GM19455 (cell line): Measurements from ENCODE around the gene NACC1.

Experiments
- ATAC-seq: cut with Tn5 transposase; IDR thresholded peaks from one replicate; pipeline ENCODE4 v1.9.1; 2021; ENCODE audit not compliant: unreplicated experiment

The NACC1 gene

DNA sequence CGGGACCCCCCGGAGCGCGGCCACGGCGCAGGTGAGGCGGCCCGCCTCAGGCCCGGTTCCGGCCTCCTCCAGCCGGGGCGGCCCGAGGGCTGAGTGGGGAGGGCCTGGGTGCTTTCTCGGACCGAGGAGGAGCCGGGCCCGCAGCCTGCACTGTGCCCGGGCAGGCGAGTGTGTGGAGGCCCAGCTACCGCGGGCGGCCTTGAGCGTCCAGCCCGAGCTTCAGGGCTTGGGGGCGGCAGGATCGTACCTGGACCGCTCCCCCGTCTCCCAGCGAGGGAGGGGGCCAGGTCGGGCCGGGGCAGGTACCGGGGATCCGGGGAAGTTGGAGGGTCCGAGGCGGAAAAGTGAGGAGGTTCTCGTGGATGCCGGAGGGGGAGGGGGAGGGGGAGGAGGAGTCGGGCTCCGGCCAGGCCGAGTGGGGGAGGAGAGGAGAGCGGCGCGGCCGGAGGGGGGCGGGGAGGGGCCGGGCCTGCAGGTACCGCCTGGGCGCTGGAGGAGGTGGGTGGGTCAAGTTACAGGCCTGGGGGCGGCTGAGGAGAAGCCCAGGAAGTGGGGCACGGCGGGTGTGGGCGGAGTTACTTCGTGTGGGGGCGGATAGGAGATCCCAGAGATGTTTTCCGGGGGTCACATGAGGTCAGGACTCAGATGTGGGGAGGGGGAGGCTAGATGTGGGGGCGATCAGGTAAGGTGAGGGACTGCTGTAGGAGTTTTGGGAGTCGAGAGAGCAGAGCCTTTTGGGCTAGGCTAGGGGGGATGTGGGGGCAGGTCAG lies 545 bp downstream of the NACC1 start:
- ATAC-seq, result no peak

DNA sequence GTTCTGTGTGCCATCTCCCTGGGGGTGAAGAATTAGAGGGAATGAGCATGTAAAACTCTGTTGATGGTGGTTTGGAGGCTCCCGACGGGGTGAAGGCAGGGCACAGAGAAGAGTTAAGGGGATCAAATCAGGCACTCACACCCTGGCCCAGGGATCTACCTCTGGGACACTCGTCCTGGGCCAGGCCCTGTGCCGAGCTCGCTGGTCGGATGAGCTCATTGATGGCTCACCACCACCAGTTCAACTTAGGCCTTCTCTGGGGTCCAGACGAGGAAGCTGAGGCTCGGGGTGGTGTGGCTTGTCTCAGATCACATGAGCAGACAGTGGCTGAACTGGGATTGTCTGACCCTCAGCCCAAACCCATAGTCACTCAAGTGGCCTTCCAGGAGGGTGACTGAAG lies 1.6 kb downstream of the NACC1 start:
- no peak for ATAC-seq

- ATAC-seq, result no peak
Observed at GRCh38 chr19:13120031-13120430, 2.0 kb downstream of the NACC1 start.

DNA sequence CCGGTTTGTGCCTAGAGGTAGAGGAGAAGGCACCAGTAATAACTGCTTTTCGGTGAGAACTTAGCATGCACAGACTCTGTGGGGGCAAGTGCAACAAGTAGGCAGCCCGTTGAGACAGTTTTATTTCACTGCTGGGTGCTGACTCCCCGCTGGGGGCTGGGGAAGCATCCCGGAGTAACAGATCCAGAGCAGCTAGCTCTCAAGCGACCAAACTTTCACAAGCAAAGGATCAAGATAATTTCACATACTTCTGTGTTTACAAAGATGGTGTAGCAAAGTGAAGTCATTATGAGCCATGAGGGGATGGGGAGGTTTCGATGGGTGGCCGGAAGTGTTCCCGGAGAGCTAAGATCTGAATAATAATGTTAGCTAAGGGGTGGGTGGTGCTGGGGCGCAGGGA lies 2.8 kb downstream of the NACC1 start:
- no peak for ATAC-seq

DNA sequence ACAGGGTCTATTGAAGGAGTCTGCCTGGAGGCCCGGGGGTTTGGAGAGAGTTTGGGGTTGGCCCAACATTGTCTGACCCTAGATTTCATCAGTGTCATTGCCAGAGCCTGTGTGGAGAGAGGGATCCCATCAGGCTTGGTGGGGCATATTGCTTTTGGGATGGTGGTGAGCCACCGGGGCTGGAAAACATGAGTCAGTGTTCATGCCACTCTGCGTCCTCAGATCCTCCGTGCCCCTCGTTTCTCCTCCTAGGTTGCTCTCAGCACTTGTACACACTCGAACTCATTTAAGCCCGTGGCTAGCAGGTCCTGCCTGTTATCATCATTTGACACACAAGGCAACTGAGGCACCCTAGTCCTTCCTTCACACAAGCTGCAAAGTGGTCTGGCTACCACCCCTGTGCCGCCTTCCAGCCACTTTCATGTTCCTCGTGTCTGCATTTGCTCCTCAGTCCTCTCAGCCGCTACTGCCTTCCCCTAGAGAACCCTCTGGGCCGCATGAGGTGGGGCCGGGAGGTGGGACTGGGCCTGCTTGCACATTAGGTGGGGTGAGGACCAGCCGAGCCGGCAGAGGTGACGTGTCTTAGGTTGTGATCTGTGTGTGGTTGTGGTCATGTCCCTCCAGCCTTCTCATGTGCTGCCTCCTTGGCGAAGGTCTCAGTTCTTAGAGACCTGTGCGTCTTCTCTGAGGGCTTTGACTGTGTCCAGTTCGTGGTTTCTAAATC lies 3.6 kb downstream of the NACC1 start:
- ATAC-seq, result no peak

- ATAC-seq, result no peak
Observed at GRCh38 chr19:13122275-13122878, 4.3 kb downstream of the NACC1 start.

DNA sequence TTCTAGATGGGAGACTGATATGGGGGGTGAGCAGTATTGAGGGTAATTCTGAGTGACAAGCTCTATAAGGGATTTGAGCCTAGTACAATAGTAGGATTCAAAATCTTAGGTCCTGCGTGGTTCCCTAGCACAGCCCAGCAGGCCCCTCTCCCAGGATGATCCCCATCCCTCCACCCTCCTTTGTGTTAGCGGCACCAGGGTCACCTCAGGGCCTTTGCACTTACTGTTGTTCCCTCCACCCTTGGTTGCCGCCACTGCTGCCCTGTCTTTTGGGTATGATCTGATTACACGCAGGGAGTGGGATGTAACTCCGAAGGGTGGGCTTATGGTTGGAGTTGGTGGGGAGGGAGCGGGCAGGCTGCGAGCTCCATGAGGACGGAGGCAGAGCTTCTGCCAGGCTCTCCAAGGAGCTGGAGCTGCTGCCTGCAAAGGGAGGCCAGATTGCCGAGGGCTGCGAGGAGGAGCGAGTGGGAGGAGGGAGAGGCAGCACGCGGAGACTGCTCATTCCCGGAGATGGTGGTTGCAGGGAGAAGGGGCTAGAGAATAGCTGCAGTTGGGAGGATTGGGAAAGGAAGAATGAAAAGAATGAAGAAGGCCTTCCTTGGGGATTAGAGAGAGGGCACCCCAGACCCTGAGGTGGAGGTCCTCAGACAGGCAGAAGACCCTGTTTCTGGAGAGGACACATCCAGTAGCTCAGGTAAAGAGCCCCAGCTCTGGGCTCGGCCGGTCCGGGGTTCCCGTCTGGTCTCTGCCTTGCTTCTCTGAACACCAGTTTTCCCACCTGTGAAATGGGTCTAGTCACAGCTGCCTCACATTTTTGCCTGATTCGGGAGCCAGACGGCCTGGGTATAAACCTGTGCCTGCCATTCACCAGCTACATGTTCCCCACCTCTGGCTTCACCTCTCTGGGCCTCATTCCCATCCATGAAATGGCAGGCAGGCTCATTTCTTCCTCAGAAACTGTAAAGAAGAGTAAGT lies 5.2 kb downstream of the NACC1 start:
- no peak for ATAC-seq

DNA sequence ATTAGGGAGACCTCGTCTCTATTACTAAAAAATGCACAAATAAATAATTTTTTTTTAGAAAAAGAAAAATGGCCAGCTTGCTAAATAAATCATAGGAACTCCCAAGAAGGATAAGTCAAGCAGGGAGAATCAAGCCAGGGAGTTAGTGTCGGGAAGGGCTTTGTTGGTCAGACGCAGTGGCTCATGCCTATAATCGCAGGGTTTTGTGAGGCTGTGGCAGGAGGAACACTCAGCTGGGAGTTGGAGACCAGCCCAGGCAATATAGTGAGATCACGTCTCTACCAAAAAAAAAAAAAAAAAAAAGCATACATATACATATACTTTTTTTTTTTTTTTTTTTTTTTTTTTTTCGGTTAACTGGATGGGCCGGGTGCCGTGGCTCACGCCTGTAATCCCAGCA lies 9.0 kb downstream of the NACC1 start:
- no peak for ATAC-seq

- ATAC-seq, result no peak
Observed at GRCh38 chr19:13127811-13128575, 9.9 kb downstream of the NACC1 start.

- no peak for ATAC-seq
Observed at GRCh38 chr19:13128583-13128982, 10.5 kb downstream of the NACC1 start.

GRCh38 chr19:13129384-13129783 lies 11.3 kb downstream of the NACC1 start:
- no peak for ATAC-seq

GRCh38 chr19:13130886-13131490 lies 12.9 kb downstream of the NACC1 start:
- no peak for ATAC-seq

- ATAC-seq, result no peak
Observed at GRCh38 chr19:13132471-13133180, 14.6 kb downstream of the NACC1 start.

DNA sequence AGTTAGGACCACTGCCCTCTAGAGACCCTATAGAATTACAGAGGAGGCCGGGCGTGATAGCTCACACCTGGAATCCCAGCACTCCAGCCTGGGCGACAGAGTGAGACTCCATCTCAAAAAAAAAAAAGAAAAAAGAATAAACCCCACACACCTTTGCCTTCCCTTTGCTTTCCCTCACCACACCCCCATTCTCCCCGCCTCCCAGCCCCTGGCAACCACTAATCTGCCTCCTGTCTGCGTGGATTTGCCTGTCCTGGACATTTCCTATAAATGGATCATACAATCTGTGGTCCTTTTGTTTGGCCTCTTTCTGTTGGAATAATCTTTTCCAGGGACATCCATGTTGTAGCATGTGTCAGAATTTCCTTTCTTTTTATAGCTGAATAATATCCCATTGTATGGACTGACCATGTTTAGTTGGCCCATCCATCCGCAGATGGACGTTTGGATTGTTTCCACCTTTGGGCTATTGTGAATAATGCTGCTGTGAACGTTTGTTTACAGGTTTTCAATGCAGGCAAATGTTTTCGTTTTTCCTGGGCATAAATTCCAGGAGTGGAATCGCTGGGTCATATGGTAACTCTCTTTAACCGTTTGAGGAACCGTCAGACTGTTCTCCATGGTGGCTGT lies 15.3 kb downstream of the NACC1 start:
- no peak for ATAC-seq

DNA sequence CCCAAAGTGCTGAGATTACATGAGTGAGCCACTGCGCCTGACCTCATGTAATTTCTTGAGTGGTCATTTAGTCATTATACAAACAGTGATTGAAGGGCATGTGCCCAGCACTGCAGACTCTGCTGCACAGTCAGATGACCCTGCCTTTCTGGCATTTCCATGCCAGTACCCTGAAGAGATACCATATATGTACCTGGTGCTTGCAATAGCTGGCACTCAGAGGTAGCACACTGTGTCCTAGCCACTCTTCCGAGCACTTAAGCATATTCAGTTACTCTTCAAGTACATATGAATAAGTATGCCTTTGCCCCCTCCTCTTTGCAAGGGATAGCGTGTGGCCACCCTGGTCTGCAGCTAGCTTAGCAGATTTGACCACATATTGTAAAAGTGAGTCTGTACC lies 16.6 kb downstream of the NACC1 start:
- no peak for ATAC-seq

DNA sequence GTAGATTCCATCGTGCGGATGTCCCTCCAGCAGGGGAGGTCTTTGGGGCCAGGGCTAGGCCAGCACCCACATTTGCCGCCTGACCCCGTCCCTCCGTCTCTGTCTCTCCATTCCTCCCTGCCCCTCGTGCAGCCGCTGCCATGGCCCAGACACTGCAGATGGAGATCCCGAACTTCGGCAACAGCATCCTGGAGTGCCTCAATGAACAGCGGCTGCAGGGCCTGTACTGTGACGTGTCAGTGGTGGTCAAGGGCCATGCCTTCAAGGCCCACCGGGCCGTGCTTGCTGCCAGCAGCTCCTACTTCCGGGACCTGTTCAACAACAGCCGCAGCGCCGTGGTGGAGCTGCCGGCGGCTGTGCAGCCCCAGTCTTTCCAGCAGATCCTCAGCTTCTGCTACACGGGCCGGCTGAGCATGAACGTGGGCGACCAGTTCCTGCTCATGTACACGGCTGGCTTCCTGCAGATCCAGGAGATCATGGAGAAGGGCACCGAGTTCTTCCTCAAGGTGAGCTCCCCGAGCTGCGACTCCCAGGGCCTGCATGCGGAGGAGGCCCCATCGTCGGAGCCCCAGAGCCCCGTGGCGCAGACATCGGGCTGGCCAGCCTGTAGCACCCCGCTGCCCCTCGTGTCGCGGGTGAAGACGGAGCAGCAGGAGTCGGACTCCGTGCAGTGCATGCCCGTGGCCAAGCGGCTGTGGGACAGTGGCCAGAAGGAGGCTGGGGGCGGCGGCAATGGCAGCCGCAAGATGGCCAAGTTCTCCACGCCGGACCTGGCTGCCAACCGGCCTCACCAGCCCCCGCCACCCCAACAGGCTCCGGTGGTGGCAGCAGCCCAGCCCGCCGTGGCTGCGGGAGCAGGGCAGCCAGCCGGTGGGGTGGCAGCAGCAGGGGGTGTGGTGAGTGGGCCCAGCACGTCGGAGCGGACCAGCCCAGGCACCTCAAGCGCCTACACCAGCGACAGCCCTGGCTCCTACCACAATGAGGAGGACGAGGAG lies 17.3 kb downstream of the NACC1 start:
- no peak for ATAC-seq

- no peak for ATAC-seq
Observed at GRCh38 chr19:13137290-13137794, 19.3 kb downstream of the NACC1 start.
